C4-2B (cell line): ENCODE results near the gene STXBP1.

ENCODE experiments used
- CTCF ChIP-seq: fragments of 450-650 bp; conservative IDR thresholded peaks from 2 replicates; pipeline ENCODE4 v1.5.1; 2017; ENCODE audit warnings: mild to moderate bottlenecking
- ZFX ChIP-seq: fragments of 450-650 bp; IDR thresholded peaks from 2 replicates; pipeline ENCODE4 v1.6.1; 2017

- no peak for TF ChIP-seq CTCF
- TF ChIP-seq ZFX = no peak
These were observed 74.7 kb downstream of the STXBP1 start for GRCh38 chr9:127686461-127687393.
